Adrenal gland (tissue), 5 donors: ENCODE data around the gene TMEM63A.

ENCODE experiments used
- POLR2A ChIP-seq, 2 donors: fragments of 450-650 bp; IDR thresholded peaks; one replicate each; pipeline ENCODE4 v1.6.1; 2017; ENCODE audit warnings: antibody characterized with exemption in 2 of 2, mild to moderate bottlenecking in 2 of 2, moderate library complexity in 1 of 2
- TF ChIP-seq, protein P1 (sequence below), 6 experiments: fragments of 450-650 bp in 4 of 6; fragments of 200-600 bp in 2 of 6; sonication (generic) in 1 of 6; IDR thresholded peaks; 1 replicate in 5 of 6; 2 replicates in 1 of 6; pipeline versions ENCODE4 v1.5.1 to v1.8.0; 2016 to 2021; ENCODE audit warnings: antibody characterized with exemption in 6 of 6, mild to moderate bottlenecking in 2 of 6, moderate library complexity in 1 of 6
- donor health status: DM: no; HTN: no; CAD: no.

DNA sequence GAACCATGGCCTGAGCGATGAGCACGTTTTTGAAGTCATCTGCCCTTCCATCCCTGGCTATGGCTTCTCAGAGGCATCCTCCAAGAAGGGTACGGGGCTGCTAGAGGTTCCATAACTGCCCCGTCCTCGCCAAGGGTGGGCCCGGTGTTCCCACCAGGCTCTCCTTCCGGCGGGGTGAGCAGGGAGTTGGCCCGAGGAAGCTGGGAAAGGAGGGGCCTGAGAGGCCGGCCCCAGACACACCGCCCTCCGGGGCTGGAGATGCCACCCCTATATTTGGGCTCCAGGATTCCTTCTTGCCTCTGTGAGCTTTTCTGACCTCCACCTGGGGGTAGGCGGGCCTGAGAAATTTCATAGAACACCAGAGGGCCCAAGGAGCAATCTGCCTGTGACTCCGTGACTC, 43.4 kb downstream of the TMEM63A start:
- no peak for TF ChIP-seq POLR2A (IDR thresholded peaks at IDR 0.05)
- TF ChIP-seq, protein P1, sequence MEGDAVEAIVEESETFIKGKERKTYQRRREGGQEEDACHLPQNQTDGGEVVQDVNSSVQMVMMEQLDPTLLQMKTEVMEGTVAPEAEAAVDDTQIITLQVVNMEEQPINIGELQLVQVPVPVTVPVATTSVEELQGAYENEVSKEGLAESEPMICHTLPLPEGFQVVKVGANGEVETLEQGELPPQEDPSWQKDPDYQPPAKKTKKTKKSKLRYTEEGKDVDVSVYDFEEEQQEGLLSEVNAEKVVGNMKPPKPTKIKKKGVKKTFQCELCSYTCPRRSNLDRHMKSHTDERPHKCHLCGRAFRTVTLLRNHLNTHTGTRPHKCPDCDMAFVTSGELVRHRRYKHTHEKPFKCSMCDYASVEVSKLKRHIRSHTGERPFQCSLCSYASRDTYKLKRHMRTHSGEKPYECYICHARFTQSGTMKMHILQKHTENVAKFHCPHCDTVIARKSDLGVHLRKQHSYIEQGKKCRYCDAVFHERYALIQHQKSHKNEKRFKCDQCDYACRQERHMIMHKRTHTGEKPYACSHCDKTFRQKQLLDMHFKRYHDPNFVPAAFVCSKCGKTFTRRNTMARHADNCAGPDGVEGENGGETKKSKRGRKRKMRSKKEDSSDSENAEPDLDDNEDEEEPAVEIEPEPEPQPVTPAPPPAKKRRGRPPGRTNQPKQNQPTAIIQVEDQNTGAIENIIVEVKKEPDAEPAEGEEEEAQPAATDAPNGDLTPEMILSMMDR (IDR thresholded peaks at IDR 0.05) = no peak
